ENCODE data around the gene BHMT. TPM values are rescaled to one million over a fixed set of nuclear protein-coding genes. Genes with fewer than 3 reads are reported as not detected.

Gene BHMT, protein sequence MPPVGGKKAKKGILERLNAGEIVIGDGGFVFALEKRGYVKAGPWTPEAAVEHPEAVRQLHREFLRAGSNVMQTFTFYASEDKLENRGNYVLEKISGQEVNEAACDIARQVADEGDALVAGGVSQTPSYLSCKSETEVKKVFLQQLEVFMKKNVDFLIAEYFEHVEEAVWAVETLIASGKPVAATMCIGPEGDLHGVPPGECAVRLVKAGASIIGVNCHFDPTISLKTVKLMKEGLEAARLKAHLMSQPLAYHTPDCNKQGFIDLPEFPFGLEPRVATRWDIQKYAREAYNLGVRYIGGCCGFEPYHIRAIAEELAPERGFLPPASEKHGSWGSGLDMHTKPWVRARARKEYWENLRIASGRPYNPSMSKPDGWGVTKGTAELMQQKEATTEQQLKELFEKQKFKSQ
- total RNA-seq (0.17 TPM in 1 of 2 replicates, not detected in the other), polyA plus RNA-seq (not detected in 2 replicates), polyA minus RNA-seq (ENCODE audit: low replicate concordance) (not detected in 2 replicates)
- polyA plus RNA-seq (2012), result 0.16 TPM in 1 of 2 replicates, not detected in the other

DNA sequence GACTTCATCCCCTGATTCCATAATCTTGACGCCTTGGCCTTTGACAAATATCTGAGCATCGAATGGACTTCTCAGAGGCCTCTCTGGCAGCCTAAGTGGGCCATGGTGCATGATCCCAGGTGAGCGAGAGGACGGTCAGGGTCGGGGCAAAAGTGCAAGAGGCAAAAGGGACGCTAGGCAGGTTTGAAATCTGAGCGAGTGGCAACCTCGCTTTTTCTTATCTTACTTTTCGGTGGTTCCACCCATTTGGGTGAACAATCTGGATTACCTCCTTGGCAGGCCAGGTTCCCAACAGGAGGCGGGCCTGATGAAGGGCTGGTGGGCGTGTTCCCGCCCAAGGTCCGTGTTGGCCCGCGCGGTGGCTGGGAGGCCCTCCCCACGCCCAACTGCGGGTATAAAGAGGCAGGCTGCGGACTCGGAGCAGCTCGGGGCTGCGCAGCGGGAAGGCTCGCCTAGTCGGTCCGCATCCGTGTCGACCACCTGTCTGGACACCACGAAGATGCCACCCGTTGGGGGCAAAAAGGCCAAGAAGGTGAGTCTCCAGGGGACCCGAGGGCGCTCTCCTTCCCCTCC lies at the start of gene BHMT:
Gene BHMT (plus strand): TSS at position 423 of the 573 bp plus-strand sequence. CDS start 77 bp downstream, at position 500.
- H3K4me3 ChIP-seq (replicated peaks in 1 of 4; ENCODE audit: control extremely low read depth in 1 of 4, insufficient read depth in 1 of 4, low read depth in 3 of 4, low read length in 4 of 4), result peak within 1 kb of the TSS in 1 of 4 experiments; percentile 17
- no peak for DNase-seq (ENCODE audit: low read depth in 2 of 2)
- no peaks in the 10 kb centered on the region for H3K36me3 ChIP-seq (ENCODE audit: control insufficient read depth, insufficient read depth, low read length)
- TF ChIP-seq EZH2 (IDR thresholded peaks at IDR 0.05; ENCODE audit: low read length, missing control alignments), result peak; percentile 65
- TF ChIP-seq, protein P1, sequence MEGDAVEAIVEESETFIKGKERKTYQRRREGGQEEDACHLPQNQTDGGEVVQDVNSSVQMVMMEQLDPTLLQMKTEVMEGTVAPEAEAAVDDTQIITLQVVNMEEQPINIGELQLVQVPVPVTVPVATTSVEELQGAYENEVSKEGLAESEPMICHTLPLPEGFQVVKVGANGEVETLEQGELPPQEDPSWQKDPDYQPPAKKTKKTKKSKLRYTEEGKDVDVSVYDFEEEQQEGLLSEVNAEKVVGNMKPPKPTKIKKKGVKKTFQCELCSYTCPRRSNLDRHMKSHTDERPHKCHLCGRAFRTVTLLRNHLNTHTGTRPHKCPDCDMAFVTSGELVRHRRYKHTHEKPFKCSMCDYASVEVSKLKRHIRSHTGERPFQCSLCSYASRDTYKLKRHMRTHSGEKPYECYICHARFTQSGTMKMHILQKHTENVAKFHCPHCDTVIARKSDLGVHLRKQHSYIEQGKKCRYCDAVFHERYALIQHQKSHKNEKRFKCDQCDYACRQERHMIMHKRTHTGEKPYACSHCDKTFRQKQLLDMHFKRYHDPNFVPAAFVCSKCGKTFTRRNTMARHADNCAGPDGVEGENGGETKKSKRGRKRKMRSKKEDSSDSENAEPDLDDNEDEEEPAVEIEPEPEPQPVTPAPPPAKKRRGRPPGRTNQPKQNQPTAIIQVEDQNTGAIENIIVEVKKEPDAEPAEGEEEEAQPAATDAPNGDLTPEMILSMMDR (conservative IDR thresholded peaks at IDR 0.05 in 1 of 2, IDR thresholded peaks at IDR 0.05 in 1 of 2; ENCODE audit: low read depth in 1 of 2, low read length in 2 of 2), result no peak
- H3K27me3 ChIP-seq (ENCODE audit: control insufficient read depth, insufficient read depth, low read length), result peaks cover 22% of the 10 kb centered on the region
- no peak within 1 kb of the TSS for H3K9ac ChIP-seq (ENCODE audit: insufficient read depth, low read length)
- no peaks in the 10 kb centered on the region for H4K20me1 ChIP-seq (ENCODE audit: control insufficient read depth, extremely low read depth, insufficient read depth, low read length)
- H3K4me2 ChIP-seq (ENCODE audit: extremely low read depth, insufficient read depth, low read length), result no peak within 1 kb of the TSS
- H3K4me1 ChIP-seq (ENCODE audit: control insufficient read depth, extremely low read depth, insufficient read depth, low read length), result no peaks in the 10 kb centered on the region
- no peak within 1 kb of the TSS for H3K27ac ChIP-seq (ENCODE audit: insufficient read depth, low read length)
- H3K79me2 ChIP-seq (ENCODE audit: control insufficient read depth, insufficient read depth, low read length), result no peaks in the 10 kb centered on the region
- H2AFZ ChIP-seq (ENCODE audit: low read length), result no peak within 1 kb of the TSS
- no peaks in the 10 kb centered on the region for H3K9me3 ChIP-seq (ENCODE audit: control insufficient read depth, insufficient read depth, low read depth, low read length)

DNA sequence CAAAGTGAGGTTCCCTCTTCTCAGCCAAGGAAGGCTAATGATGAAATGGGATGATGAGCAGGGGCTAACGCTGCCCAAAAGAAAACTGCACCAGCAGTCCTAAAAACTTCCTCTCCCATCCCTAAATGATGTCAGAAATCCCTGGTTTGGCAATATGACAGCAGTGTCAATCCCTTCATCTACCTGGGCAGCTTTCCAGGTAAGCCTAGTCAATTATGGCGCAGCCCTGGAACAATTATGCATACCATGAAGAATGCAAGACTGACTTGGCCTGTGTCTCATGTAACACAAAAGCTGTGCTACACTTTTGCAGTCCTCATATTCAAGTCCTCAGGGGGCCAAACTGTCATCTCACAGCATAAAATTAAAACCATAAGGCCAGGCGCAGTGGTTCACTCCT lies 49.2 kb upstream of the BHMT start:
- H3K27ac ChIP-seq (ENCODE audit: insufficient read depth, low read length), result no peak overlapping the region
- no peaks in the 10 kb centered on the region for H3K79me2 ChIP-seq (ENCODE audit: control insufficient read depth, insufficient read depth, low read length)
- no peaks in the 10 kb centered on the region for H3K36me3 ChIP-seq (ENCODE audit: control insufficient read depth, insufficient read depth, low read length)
- H3K4me1 ChIP-seq (ENCODE audit: control insufficient read depth, extremely low read depth, insufficient read depth, low read length), result no peaks in the 10 kb centered on the region
- no peak overlapping the region for H3K4me3 ChIP-seq (replicated peaks in 1 of 4; ENCODE audit: control extremely low read depth in 1 of 4, insufficient read depth in 1 of 4, low read depth in 3 of 4, low read length in 4 of 4)
- no peaks in the 10 kb centered on the region for H4K20me1 ChIP-seq (ENCODE audit: control insufficient read depth, extremely low read depth, insufficient read depth, low read length)
- DNase-seq (ENCODE audit: low read depth in 2 of 2), result no peak
- no peak overlapping the region for H2AFZ ChIP-seq (ENCODE audit: low read length)
- TF ChIP-seq, protein P1 (conservative IDR thresholded peaks at IDR 0.05 in 1 of 2, IDR thresholded peaks at IDR 0.05 in 1 of 2; ENCODE audit: low read depth in 1 of 2, low read length in 2 of 2), result no peak
- no peak for TF ChIP-seq EZH2 (IDR thresholded peaks at IDR 0.05; ENCODE audit: low read length, missing control alignments)
- H3K27me3 ChIP-seq (ENCODE audit: control insufficient read depth, insufficient read depth, low read length), result peaks cover 2% of the 10 kb centered on the region
- no peak overlapping the region for H3K4me2 ChIP-seq (ENCODE audit: extremely low read depth, insufficient read depth, low read length)
- H3K9me3 ChIP-seq (ENCODE audit: control insufficient read depth, insufficient read depth, low read depth, low read length), result no peaks in the 10 kb centered on the region
- H3K9ac ChIP-seq (ENCODE audit: insufficient read depth, low read length), result no peak overlapping the region

All from fibroblast of lung (primary cell).